ENCODE measurements around the gene GASK1A.

- TF ChIP-seq CTCF (IDR thresholded peaks at IDR 0.05), result no peak
- TF ChIP-seq POLR2A (IDR thresholded peaks at IDR 0.05), result no peak
- TF ChIP-seq EP300 (IDR thresholded peaks at IDR 0.05), result no peak
Observed at GRCh38 chr3:43063114-43063513, 84.0 kb downstream of the GASK1A start.
